ENCODE measurements around the gene SLC19A1.

SLC19A1 gene

DNA sequence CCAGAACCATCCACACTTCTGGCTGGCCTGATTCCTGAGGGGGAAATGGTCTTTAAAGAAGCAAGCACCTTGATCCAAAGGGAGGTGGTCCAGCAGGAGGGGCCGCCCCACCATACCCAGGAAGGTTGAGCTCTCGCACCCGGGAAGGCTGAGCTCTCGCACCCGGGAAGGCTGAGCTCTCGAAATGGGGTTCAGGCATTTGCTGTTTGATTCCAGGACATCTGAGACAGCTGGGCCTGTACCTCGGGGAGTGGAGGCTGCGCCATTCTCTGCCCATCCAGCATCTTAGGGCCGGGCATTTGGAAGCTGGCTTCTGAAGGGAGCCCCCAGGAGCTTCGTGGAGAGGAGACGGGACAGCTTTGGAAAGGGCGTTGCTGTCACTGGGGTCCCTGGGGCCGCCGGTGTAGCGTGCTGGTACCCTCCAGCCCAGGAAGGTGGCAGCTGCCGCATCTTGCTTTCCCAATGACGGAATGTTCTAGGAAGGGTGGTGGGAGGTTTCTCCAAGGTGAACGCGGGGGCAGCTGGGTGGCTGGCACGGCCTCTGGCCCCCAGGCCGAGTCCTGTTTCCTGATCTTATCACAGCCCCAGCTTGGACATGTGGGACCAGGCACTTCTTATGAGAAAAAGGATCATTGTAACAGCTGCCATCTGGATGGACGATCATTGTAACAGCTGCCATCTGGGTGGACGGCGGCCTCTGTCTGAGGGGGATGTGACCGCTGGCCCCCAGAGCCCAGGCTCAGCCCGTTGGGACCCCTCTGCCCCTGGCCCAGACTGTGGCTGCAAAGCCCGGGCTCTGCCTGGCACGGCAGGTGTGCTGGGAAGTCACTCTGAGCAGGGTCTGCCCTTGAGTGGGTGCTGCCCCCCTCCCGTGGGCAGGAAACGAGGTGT is 75.7 kb downstream of the SLC19A1 start:
- no peak for DNase-seq (ENCODE audit: low read depth, low spot score)
- no peak overlapping the region for H3K4me3 ChIP-seq (ENCODE audit: low read length)

DNA sequence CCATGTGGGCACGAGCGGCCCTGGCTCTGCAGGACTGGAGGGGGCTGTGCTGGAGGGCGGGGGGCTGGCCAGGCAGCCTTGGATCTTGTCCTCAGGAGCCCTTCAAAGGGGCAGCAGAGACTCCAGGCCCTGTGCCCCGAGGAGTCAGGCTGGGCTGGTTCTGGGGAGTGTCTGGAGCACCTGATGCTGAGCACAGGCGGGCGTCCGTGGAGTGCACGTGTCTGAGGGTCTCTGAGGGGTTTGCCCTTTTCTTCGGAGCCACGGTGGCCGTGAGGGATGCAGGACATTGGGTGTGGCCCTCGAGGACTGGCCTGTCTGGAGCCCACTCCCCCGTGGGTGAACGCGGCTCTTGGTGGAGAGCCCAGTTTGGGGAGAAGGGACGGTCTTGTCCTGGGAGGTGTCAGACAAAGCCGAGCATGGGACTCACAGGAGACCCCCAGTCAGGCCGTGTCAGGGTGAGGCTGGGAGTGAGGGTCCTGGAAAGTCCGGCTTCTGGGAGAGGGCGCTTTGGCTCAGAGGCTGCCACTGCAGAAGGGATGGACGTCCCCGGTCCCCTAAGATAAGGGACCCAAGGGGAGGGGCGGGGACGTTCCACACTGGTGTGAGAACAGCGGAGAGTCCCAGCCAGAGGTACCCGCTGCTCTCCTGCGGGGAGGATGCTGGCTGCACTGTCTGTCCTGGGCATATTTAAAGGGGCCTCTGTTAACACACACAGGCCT is 76.5 kb downstream of the SLC19A1 start:
- DNase-seq (ENCODE audit: low read depth, low spot score): no peak
- no peak overlapping the region for H3K4me3 ChIP-seq (ENCODE audit: low read length)

DNA sequence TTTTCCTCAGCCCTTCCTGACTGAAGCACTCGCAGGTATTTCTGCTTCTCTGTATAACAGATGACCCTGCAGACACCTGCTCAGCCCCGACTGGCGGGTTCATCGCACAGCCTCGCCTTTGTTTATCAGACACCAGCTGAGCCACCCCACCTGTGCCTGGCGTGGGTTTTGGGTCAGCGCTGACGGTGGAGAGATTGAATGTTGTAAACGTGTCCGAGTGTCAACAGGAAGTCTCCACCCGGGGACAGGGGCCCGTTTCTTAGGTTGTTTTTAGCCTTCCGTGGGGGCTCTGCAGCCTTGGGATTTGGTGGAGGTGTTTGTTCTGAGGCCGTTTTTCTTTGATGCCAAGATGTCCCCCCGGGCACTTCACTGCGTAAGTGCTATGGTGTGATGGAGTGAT is 77.1 kb downstream of the SLC19A1 start:
- DNase-seq (ENCODE audit: low read depth, low spot score): no peak
- no peak overlapping the region for H3K4me3 ChIP-seq (ENCODE audit: low read length)

DNA sequence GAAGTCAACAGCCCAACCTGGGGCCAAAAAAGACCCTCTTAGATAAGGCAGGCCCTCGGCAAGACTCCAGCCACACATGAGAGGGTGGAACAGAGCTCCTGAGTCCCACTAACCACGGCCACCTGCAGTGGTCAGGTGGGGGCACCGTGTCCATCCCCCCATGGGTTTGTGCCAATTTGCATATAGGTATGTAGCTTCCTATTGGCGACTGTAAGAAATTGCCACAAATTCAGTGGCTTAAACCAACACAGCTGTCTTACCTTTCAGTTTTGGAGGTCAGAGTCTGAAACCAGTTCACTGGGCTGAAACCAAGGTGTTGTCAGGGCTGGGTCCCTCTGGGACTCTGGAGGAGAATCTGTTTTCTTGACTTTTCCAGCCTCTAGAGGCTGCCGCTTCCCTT is 77.9 kb downstream of the SLC19A1 start:
- H3K4me3 ChIP-seq (ENCODE audit: low read length): no peak overlapping the region
- no peak for DNase-seq (ENCODE audit: low read depth, low spot score)

DNA sequence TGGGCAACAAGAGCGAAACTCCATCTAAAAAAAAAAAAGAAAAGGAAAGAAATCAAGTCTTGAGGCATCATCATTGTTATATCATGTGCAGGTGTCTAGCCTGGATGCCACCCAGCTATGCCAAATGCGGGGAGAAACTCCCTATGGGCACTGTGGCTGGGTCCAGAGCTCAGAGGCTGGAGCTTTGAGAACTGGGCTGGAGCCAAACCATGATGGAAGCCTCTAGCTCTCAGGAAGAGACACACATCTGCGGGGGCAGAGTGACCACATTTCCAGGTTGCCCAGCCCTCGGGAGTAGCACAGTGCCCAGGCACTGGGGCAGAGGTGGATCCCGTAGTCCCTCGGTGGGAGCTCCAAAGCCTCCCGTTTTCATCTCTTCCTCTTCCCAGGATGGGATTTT is 78.4 kb downstream of the SLC19A1 start:
- DNase-seq (ENCODE audit: low read depth, low spot score): no peak
- H3K4me3 ChIP-seq (ENCODE audit: low read length): no peak overlapping the region

DNA sequence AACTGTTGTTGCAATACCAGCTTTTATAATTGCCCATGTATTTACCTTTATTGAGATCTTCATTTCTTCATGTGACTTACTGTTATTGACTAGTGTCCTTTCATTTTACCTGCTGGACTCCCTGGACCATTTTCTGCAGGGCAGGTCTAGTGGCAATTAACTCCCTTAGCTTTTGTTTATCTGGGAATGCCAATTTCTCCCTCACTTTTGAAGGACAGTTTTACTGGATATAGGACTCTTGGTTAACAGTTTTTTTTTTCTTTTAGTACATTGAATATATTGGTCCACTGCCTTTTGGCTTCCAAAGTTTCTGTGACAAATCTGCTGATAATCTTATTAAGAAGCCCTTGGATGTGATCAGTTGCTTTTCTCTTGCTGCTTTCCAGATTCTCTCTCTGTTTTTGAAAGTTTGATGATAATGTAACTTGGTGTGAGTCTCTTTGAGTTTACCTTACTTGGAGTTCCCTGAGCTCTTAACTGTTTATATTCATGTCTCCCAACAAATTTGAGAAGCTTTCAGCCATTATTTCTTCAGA is 80.4 kb downstream of the SLC19A1 start:
- DNase-seq (ENCODE audit: low read depth, low spot score): no peak
- H3K4me3 ChIP-seq (ENCODE audit: low read length): no peak overlapping the region

DNA sequence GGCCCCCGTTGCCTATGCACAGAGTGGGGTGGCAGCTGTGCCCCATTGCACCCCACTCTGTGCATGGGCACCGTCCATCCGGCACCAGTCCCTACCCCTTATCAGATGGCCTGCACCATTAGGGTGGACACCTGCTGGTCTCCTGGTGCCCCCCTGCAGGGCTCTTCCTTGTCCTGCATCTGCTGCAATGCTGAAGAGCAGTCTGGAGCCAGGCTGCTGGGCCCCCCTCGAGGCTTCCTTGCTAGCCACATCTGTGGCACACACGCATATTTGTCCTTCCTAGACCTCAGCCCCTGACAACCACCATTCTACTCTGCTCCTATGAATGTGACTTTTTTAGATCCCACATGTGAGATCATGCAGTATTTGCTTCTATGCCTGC is 80.9 kb downstream of the SLC19A1 start:
- H3K4me3 ChIP-seq (ENCODE audit: low read length): no peak overlapping the region
- no peak for DNase-seq (ENCODE audit: low read depth, low spot score)

DNA sequence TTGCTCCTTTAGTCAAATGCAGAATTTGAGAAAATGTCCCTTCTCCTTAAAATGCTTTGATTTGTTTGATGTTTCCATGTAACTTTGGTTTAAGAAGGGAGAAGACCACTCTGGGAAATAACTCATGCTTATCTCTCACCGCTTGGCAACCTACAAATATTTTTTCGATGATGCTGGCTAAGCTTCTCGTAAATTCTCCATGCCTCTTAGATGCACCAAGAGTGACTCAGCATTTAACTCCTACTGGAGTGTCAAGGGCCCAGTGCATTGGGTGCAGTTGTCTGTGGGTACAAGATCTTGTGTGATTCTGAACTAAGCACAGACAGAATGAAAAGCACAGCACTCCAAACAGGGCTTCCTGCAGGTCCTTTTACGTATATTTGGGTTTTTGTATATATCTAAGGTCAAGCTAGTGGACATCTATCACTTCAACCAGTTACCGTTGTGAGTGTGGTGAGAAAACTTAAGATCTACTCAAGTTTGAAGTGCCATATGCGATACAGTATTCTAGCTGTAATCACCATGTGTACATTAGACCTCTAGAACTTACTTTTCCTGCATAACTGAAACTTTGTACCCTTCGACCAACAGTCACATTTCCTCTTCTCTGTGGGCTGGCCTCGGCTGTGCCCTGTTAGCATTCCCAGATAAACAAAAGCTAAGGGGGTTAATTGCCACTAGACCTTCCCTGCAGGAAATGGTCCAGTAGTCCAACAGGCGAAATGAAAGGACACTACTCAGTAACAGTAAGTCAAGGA is 81.5 kb downstream of the SLC19A1 start:
- no peak overlapping the region for H3K4me3 ChIP-seq (ENCODE audit: low read length)
- no peak for DNase-seq (ENCODE audit: low read depth, low spot score)

DNA sequence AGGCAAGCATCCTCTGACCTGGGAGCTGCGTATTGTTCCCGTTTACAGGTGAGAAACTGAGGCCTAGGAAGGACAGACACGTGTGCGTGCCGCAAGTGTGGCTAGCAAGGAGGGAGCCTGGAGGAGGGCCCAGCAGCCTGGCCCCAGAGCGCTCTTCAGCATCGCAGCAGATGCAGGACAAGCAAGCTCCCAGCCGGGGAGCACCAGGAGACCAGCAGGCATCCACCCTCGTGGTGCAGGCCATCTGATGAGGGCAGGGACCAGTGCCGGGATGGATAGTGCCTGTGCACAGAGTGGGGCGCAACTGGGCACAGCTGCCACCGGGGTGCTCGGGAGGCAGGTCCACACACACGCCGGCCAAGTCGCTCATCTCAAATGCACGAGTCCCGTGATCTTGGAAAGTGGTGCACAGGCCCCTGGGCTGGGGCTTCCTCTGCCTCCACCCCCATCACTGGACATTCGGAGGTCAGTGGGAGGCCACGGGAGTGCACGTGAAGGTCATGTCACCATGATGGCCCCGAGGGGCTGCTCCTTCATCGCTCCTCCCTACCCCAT is 82.2 kb downstream of the SLC19A1 start:
- no peak overlapping the region for H3K4me3 ChIP-seq (ENCODE audit: low read length)
- no peak for DNase-seq (ENCODE audit: low read depth, low spot score)

DNA sequence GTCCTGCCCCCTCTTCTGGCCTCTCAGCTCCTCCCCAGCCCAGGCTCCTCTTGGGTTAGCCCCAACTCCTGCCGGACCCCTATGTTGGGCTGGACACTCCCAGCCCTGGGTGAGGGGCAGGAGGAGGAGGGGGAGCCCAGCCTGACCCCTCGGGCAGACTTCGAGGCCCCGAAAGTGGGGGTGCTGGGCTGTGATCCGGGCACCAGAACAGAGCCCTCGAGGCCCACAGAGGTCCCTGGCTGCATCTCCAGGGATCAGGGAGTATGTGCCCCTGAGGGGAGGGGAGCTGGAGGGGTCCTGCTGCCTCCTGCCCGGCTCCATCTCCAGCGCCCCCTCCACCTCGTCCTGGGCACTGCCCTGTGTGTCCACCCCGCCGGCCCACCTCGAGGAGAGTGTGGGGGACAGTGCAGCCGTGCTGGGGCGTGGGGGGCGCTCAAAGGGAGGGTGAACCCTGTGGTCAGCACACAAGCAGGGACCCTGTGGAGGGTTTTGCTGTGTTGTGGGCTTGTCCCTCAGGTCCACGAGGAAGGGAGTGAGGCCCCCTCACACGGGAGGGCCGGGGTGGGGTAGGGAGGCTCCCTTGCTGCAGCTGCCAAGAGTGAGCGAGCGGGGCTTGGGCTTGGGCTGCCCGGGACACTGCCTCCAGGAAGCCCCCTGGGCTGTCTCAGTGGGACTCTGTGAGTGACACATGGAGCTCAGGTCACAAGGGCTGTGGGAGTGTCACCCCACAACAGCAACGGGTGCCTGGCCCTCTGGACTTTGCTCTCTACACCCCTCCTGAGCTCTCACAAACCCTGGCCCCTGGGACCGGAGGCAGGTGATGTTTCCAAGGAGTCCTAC is 82.8 kb downstream of the SLC19A1 start:
- DNase-seq (ENCODE audit: low read depth, low spot score): no peak
- H3K4me3 ChIP-seq (ENCODE audit: low read length): no peak overlapping the region

DNA sequence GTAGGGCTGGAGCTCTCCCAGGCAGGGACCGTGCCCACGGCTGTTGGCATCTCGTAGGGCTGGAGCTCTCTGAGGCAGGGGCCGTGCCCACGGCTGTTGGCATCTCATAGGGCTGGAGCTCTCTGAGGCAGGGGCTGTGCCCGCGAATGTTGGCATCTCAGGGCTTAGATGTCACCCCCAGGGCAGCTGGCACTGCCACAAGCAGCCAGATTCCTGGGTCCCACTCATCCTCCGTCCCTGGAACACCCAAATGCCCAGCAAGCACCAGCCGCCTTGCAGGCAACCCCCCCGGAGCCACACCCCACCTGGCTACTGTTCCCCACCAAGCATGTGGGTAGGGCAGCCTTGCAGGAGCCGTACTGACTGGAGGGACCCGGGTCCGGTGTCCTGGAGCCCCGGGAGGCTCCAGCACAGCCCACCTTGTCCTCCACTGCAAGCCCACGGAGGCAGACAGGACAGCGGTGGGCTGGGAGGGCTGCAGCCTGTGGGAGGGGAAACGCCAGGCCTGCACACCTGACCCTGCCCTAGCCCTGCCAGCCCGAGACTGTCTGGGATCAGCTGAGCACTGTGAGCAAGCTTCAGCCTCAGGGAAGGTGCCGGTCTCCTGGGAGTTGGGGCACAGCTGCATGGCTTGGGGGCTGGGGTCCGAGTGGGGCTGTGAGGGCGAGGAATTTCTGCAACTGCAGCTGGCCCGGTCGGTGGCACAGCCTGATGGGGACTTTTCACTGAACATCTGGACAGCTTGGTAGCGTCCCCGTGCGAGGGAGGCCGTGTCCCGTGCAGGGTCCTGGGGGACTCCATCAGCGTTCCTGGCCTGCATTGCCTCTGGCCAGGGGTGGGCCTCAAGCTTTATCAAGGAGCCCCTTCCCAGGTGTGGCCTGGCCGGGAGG is 83.7 kb downstream of the SLC19A1 start:
- H3K4me3 ChIP-seq (ENCODE audit: low read length): no peak overlapping the region
- no peak for DNase-seq (ENCODE audit: low read depth, low spot score)

DNA sequence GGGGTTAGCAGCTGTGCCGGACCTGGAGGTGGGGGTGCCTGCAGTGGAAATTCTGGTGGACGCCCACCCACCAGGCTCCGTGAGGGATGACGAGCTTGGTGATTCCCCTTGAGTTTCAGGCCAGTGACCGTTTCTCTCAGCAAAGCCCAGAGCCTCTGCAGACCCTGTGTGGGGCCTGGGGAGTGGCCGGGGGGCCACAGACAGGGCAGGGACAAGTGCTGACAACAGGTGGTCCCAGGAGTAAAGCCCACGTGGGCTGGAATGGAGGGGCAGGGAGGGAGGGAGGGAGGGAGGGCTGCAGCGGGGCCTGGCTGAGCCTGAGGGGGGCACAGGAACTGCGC is 84.4 kb downstream of the SLC19A1 start:
- no peak for DNase-seq (ENCODE audit: low read depth, low spot score)
- no peak overlapping the region for H3K4me3 ChIP-seq (ENCODE audit: low read length)

DNA sequence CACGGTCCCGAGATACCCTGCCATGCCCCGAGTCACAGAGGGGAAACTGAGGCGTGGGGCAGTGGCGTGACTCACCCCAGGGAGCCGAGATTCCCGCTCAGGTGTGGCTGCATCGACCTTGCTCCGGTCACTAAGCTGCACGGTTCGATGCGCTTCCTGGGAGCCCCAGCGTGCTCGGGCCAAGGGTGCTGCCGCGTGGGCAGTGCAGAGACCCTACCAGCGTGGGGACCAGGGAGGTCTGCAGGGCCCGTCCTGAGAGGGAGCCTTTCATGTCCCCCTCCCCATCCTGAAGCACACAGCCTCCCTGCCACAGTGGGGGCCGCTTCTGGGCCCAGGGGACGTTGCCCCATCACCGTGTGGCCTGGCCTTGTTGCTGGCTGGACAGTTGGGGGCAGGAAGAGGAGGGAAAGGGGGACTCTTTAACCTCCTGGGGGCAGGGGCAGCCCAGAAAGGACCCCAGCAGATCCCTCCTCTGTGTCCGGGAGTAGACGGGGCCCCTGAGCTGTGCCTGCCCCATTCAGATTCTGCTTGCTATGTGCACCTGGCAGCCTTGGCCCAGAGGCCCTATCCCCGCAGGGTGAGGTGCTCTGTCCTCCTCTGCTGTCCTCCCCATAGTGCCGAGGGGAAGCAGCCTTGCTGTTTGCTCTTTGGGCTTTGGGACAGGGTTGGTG is 84.9 kb downstream of the SLC19A1 start:
- DNase-seq (ENCODE audit: low read depth, low spot score): no peak
- no peak overlapping the region for H3K4me3 ChIP-seq (ENCODE audit: low read length)

DNA sequence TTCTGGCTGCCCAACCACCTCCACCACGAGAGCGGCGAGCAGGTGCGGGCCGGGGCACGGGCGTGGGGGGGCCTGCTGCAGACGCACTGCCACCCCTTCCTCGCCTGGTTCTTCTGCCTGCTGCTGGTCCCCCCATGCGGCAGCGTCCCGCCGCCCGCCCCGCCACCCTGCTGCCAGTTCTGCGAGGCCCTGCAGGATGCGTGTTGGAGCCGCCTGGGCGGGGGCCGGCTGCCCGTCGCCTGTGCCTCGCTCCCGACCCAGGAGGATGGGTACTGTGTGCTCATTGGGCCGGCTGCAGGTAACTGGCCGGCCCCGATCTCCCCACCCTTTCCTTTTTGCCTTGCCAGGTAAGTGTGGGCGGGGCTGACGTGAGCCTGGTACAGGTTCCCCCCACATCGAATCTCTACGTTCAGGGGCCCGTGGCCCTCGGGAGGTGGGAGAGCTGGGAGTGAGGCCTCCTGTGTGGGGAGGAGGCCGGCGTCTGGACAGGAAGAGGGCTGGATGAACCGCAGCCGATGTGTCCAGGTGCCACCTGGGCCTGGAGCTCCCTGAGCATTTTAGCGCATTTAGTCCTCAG is 85.6 kb downstream of the SLC19A1 start:
- H3K4me3 ChIP-seq (ENCODE audit: low read length): no peak overlapping the region
- no peak for DNase-seq (ENCODE audit: low read depth, low spot score)

DNA sequence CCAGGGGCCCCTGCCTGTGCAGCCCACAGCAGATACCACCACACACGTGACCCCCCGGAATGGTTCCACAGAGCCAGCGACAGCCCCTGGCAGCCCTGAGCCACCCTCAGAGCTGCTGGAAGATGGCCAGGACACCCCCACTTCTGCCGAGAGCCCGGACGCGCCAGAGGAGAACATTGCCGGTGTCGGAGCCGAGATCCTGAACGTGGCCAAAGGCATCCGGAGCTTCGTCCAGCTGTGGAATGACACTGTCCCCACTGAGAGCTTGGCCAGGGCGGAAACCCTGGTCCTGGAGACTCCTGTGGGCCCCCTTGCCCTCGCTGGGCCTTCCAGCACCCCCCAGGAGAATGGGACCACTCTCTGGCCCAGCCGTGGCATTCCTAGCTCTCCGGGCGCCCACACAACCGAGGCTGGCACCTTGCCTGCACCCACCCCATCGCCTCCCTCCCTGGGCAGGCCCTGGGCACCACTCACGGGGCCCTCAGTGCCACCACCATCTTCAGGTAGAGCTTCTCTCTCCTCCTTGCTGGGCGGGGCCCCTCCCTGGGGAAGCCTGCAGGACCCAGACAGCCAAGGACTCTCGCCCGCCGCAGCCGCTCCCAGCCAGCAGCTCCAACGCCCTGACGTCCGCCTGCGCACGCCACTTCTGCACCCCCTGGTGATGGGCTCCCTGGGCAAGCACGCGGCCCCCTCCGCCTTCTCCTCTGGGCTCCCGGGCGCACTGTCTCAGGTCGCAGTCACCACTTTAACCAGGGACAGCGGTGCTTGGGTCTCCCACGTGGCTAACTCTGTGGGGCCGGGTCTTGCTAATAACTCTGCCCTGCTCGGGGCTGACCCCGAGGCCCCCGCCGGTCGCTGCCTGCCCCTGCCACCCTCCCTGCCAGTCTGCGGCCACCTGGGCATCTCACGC is 86.3 kb downstream of the SLC19A1 start:
- H3K4me3 ChIP-seq (ENCODE audit: low read length): no peak overlapping the region
- no peak for DNase-seq (ENCODE audit: low read depth, low spot score)

All from Jurkat, Clone E6-1 (cell line).